KMS-11 (cell line): Measurements from ENCODE around the gene PPP2R5E.

ENCODE experiments used
- H2AFZ ChIP-seq: fragments of 200-600 bp; sonication (generic); 2 replicates; pipeline ENCODE4 v1.6.1; 2016; ENCODE audit warnings: antibody characterized with exemption, mixed run types, low read depth
- H3K27ac ChIP-seq: fragments of 200-600 bp; sonication (generic); 2 replicates; pipeline ENCODE4 v1.6.1; 2016; ENCODE audit warnings: mild to moderate bottlenecking, mixed run types
- H3K27me3 ChIP-seq: fragments of 200-600 bp; sonication (generic); 2 replicates; pipeline ENCODE4 v1.6.1; 2017; ENCODE audit warnings: mild to moderate bottlenecking, low read depth, mixed run types, moderate library complexity; ENCODE audit not compliant: insufficient read depth
- H3K36me3 ChIP-seq: fragments of 200-600 bp; sonication (generic); 2 replicates; pipeline ENCODE4 v1.6.1; 2017; ENCODE audit warnings: mild to moderate bottlenecking, mixed run types; ENCODE audit not compliant: insufficient read depth
- H3K4me1 ChIP-seq: fragments of 200-600 bp; sonication (generic); 2 replicates; pipeline ENCODE4 v1.6.1; 2016; ENCODE audit warnings: mild to moderate bottlenecking, low read depth, mixed run types; ENCODE audit not compliant: poor library complexity, severe bottlenecking
- H3K4me2 ChIP-seq: fragments of 200-600 bp; sonication (generic); 2 replicates; pipeline ENCODE4 v1.7.0; 2016; ENCODE audit warnings: mild to moderate bottlenecking, mixed run types
- H3K4me3 ChIP-seq: fragments of 200-600 bp; sonication (generic); IDR thresholded peaks from 2 replicates; pipeline ENCODE4 v1.6.1; 2017; ENCODE audit warnings: low read depth, low read length, mixed read lengths; ENCODE audit not compliant: insufficient read depth
- H3K79me2 ChIP-seq: fragments of 200-600 bp; sonication (generic); 2 replicates; pipeline ENCODE4 v1.6.1; 2016; ENCODE audit warnings: low read depth, mixed run types; ENCODE audit not compliant: insufficient read depth
- H3K9ac ChIP-seq: fragments of 200-600 bp; sonication (generic); 2 replicates; pipeline ENCODE4 v1.6.1; 2016; ENCODE audit warnings: mild to moderate bottlenecking, mixed run types
- H4K20me1 ChIP-seq: fragments of 200-600 bp; sonication (generic); 2 replicates; pipeline ENCODE4 v1.6.1; 2016; ENCODE audit warnings: mild to moderate bottlenecking, mixed run types; ENCODE audit not compliant: insufficient read depth
- CTCF ChIP-seq: fragments of 200-600 bp; sonication (generic); conservative IDR thresholded peaks from 2 replicates; pipeline ENCODE4 v1.6.1; 2017; ENCODE audit warnings: low read depth, mild to moderate bottlenecking, antibody characterized with exemption, low read length, moderate library complexity, mixed read lengths

The PPP2R5E gene

GRCh38 chr14:63467440-63468072, 75.6 kb downstream of the PPP2R5E start:
- H3K4me2 ChIP-seq, result 0 out of 2 replicates have a peak overlapping the region, but pooled peaks have one; percentile 9
- no peaks in the 10 kb centered on the region for H3K27me3 ChIP-seq
- H3K36me3 ChIP-seq, result no peaks in the 10 kb centered on the region
- no peak overlapping the region; the same call in 1 of the 2 replicates for H3K27ac ChIP-seq
- H3K79me2 ChIP-seq, result peaks cover 49% of the 10 kb centered on the region; the same call in 1 of the 2 replicates
- no peak overlapping the region for H3K9ac ChIP-seq
- H3K4me1 ChIP-seq, result peaks cover 62% of the 10 kb centered on the region
- H2AFZ ChIP-seq, result no peak overlapping the region
- no peaks in the 10 kb centered on the region for H4K20me1 ChIP-seq
- TF ChIP-seq CTCF, result no peak
- H3K4me3 ChIP-seq, result no peak overlapping the region

- Histone ChIP-seq H3K4me2 (no peak overlapping the region), H2AFZ (no peak overlapping the region), H3K36me3 (no peaks in the 10 kb centered on the region), H3K4me1 (peaks cover 40% of the 10 kb centered on the region), H3K27ac (no peak overlapping the region), H3K79me2 (peaks cover 30% of the 10 kb centered on the region; the same call in 1 of the 2 replicates), H3K27me3 (no peaks in the 10 kb centered on the region), H3K4me3 (no peak overlapping the region), H3K9ac (no peak overlapping the region), H4K20me1 (no peaks in the 10 kb centered on the region)
- no peak for TF ChIP-seq CTCF
Observed at GRCh38 chr14:63465347-63465746, 77.8 kb downstream of the PPP2R5E start.

GRCh38 chr14:63460680-63461369, 82.4 kb downstream of the PPP2R5E start:
- H3K27me3 ChIP-seq, result no peaks in the 10 kb centered on the region
- H3K4me1 ChIP-seq, result peaks cover 8% of the 10 kb centered on the region
- H3K4me2 ChIP-seq, result no peak overlapping the region
- no peaks in the 10 kb centered on the region for H3K36me3 ChIP-seq
- H3K4me3 ChIP-seq, result no peak overlapping the region
- H2AFZ ChIP-seq, result no peak overlapping the region
- no peaks in the 10 kb centered on the region; the same call in 1 of the 2 replicates for H3K79me2 ChIP-seq
- TF ChIP-seq CTCF, result no peak
- H4K20me1 ChIP-seq, result 0 out of 2 replicates have a peak, but pooled peaks cover 5% of the 10 kb centered on the region
- no peak overlapping the region for H3K27ac ChIP-seq
- H3K9ac ChIP-seq, result no peak overlapping the region

GRCh38 chr14:63459738-63460137, 83.4 kb downstream of the PPP2R5E start:
- H4K20me1 ChIP-seq, result 0 out of 2 replicates have a peak, but pooled peaks cover 6% of the 10 kb centered on the region
- H3K27ac ChIP-seq, result no peak overlapping the region
- no peak overlapping the region for H3K9ac ChIP-seq
- H3K27me3 ChIP-seq, result no peaks in the 10 kb centered on the region
- no peak for TF ChIP-seq CTCF
- H3K4me3 ChIP-seq, result no peak overlapping the region
- H2AFZ ChIP-seq, result no peak overlapping the region
- peaks cover 19% of the 10 kb centered on the region for H3K4me1 ChIP-seq
- H3K36me3 ChIP-seq, result no peaks in the 10 kb centered on the region
- no peaks in the 10 kb centered on the region; the same call in 1 of the 2 replicates for H3K79me2 ChIP-seq
- H3K4me2 ChIP-seq, result no peak overlapping the region
